GM23338 (cell line): ENCODE results near the gene ADIPOR2. TPM values are rescaled to one million over a fixed set of nuclear protein-coding genes. Genes with fewer than 3 reads are reported as not detected.

Source experiments
- ATAC-seq: fragments of 200-7000 bp; cut with Tn5 transposase; 3 replicates; pipeline ENCODE4 v1.9.1; 2020
- DNase-seq: peaks from one replicate; pipeline ENCODE4 v3.0.0-alpha.2; 2015; ENCODE audit warnings: low spot score
- H2AFZ ChIP-seq: fragments of 200-600 bp; sonication (generic); 2 replicates; pipeline ENCODE4 v1.8.0; 2016; ENCODE audit warnings: antibody characterized with exemption, mild to moderate bottlenecking, moderate library complexity
- H3F3A ChIP-seq: fragments of 200-600 bp; sonication (generic); replicated peaks from 2 replicates; pipeline ENCODE4 v1.8.0; 2017; ENCODE audit warnings: antibody characterized with exemption, mixed run types, low read depth
- H3K27ac ChIP-seq: fragments of 200-600 bp; sonication (generic); 2 replicates; pipeline ENCODE4 v1.6.1; 2016; ENCODE audit warnings: low read depth
- H3K27me3 ChIP-seq: fragments of 200-600 bp; sonication (generic); 2 replicates; pipeline ENCODE4 v1.8.0; 2016; ENCODE audit warnings: mild to moderate bottlenecking, mixed run types, moderate library complexity; ENCODE audit not compliant: insufficient read depth
- H3K36me3 ChIP-seq: fragments of 200-600 bp; sonication (generic); 2 replicates; pipeline ENCODE4 v1.8.0; 2016; ENCODE audit warnings: mild to moderate bottlenecking; ENCODE audit not compliant: insufficient read depth
- H3K4me1 ChIP-seq: fragments of 200-600 bp; sonication (generic); 2 replicates; pipeline ENCODE4 v1.8.0; 2016; ENCODE audit warnings: mild to moderate bottlenecking, moderate library complexity; ENCODE audit not compliant: insufficient read depth
- H3K4me2 ChIP-seq: fragments of 200-600 bp; sonication (generic); 2 replicates; pipeline ENCODE4 v1.7.1; 2017; ENCODE audit warnings: mixed run types
- H3K4me3 ChIP-seq: fragments of 200-600 bp; sonication (generic); 2 replicates; pipeline ENCODE4 v1.6.1; 2016; ENCODE audit warnings: mixed run types
- H3K79me2 ChIP-seq: fragments of 200-600 bp; sonication (generic); replicated peaks from 2 replicates; pipeline ENCODE4 v1.8.0; 2017; ENCODE audit warnings: mild to moderate bottlenecking; ENCODE audit not compliant: insufficient read depth
- H3K9me2 ChIP-seq: fragments of 200-600 bp; sonication (generic); 2 replicates; pipeline ENCODE4 v1.8.0; 2017; ENCODE audit not compliant: insufficient read depth
- H4K20me1 ChIP-seq: fragments of 200-600 bp; sonication (generic); replicated peaks from 2 replicates; pipeline ENCODE4 v1.8.0; 2017; ENCODE audit warnings: mild to moderate bottlenecking; ENCODE audit not compliant: insufficient read depth
- H3K27ac Mint-ChIP-seq: 2 replicates; pipeline ENCODE4 v1.8.0; 2020; ENCODE audit warnings: inconsistent platforms, mild to moderate bottlenecking, moderate library complexity, mixed read lengths
- H3K27me3 Mint-ChIP-seq: 3 replicates; pipeline ENCODE4 v1.8.0; 2022; ENCODE audit warnings: low read depth, mild to moderate bottlenecking, moderate library complexity, mixed read lengths, inconsistent platforms; ENCODE audit not compliant: insufficient read depth, poor library complexity
- H3K36me3 Mint-ChIP-seq: 3 replicates; pipeline ENCODE4 v1.8.0; 2021; ENCODE audit warnings: low read depth, mild to moderate bottlenecking, inconsistent platforms, moderate library complexity, mixed read lengths
- H3K4me1 Mint-ChIP-seq: 3 replicates; pipeline ENCODE4 v1.8.0; 2020; ENCODE audit warnings: mild to moderate bottlenecking, inconsistent platforms, mixed read lengths
- H3K4me3 Mint-ChIP-seq: 3 replicates; pipeline ENCODE4 v1.8.0; 2021; ENCODE audit warnings: moderate library complexity, mild to moderate bottlenecking, inconsistent platforms, mixed read lengths
- H3K9me3 Mint-ChIP-seq: 3 replicates; pipeline ENCODE4 v1.8.0; 2020; ENCODE audit warnings: moderate library complexity, mild to moderate bottlenecking, inconsistent platforms, mixed read lengths
- CREB1 ChIP-seq: fragments of 250-450 bp; sonication (Bioruptor Pico); IDR thresholded peaks from 2 replicates; pipeline ENCODE4 v1.5.0; 2020; ENCODE audit warnings: low read depth, mild to moderate bottlenecking, moderate library complexity
- ETS1 ChIP-seq: IDR thresholded peaks from 2 replicates; pipeline ENCODE4 v1.6.1; 2016; ENCODE audit warnings: antibody characterized with exemption
- EZH2 ChIP-seq: fragments of 200-600 bp; sonication (generic); IDR thresholded peaks from one replicate; pipeline ENCODE4 v1.8.0; 2017; ENCODE audit warnings: antibody characterized with exemption, mild to moderate bottlenecking, low read depth; ENCODE audit not compliant: unreplicated experiment
- EZH2phosphoT487 ChIP-seq: fragments of 200-600 bp; sonication (generic); IDR thresholded peaks from one replicate; pipeline ENCODE4 v1.8.1; 2018; ENCODE audit warnings: antibody characterized with exemption; ENCODE audit not compliant: unreplicated experiment
- JUNB ChIP-seq: IDR thresholded peaks from one replicate; pipeline ENCODE4 v1.6.1; 2016; ENCODE audit warnings: antibody characterized with exemption; ENCODE audit not compliant: unreplicated experiment
- NANOG ChIP-seq: IDR thresholded peaks from 2 replicates; pipeline ENCODE4 v1.6.1; 2016; ENCODE audit warnings: antibody characterized with exemption, borderline replicate concordance
- POLR2AphosphoS5 ChIP-seq: IDR thresholded peaks from 2 replicates; pipeline ENCODE4 v1.6.1; 2016; ENCODE audit warnings: antibody characterized with exemption, low read depth
- STAT1 ChIP-seq: IDR thresholded peaks from one replicate; pipeline ENCODE4 v1.6.1; 2016; ENCODE audit warnings: antibody characterized with exemption; ENCODE audit not compliant: unreplicated experiment
- ZNF114 ChIP-seq: fragments of 250-450 bp; sonication (Bioruptor Pico); IDR thresholded peaks from 2 replicates; pipeline ENCODE4 v1.5.0; 2020; ENCODE audit warnings: mild to moderate bottlenecking, moderate library complexity
- ZNF331 ChIP-seq: fragments of 250-450 bp; sonication (Bioruptor Pico); IDR thresholded peaks from 2 replicates; pipeline ENCODE4 v1.5.0; 2020; ENCODE audit warnings: low read depth, mild to moderate bottlenecking, moderate library complexity
- polyA plus RNA-seq: library from polyadenylated mRNA; unstranded; fragments of >200 nt; fragmentation: Nextera tagmentation; extraction: Ambion mirVana; gene quantifications from 2 replicates; pipeline ENCODE4 v1.2.1, GENCODE V29; 2016
- total RNA-seq: library from RNA; depleted of rRNA; stranded (reverse); fragments of >200 nt; shearing (Covaris generic); gene quantifications from 2 replicates; pipeline ENCODE4 v1.2.3, GENCODE V29; 2014
- TF ChIP-seq, protein P1 (sequence below), 2 experiments: fragments of 200-600 bp in 1 of 2; sonication (generic) in 1 of 2; conservative IDR thresholded peaks; 2 replicates each; pipeline versions ENCODE4 v1.5.1 to v1.6.1; 2016 to 2017; ENCODE audit warnings: antibody characterized with exemption in 2 of 2, low read depth in 2 of 2, mild to moderate bottlenecking in 2 of 2, moderate library complexity in 1 of 2
- TF ChIP-seq, protein P2 (sequence below): fragments of 250-450 bp; sonication (Bioruptor Pico); IDR thresholded peaks from 2 replicates; pipeline ENCODE4 v1.5.0; 2020; ENCODE audit warnings: mild to moderate bottlenecking, moderate library complexity
- TF ChIP-seq, protein P3 (sequence below): IDR thresholded peaks from one replicate; pipeline ENCODE4 v1.6.1; 2018; ENCODE audit warnings: antibody characterized with exemption; ENCODE audit not compliant: unreplicated experiment

ADIPOR2 gene
- total and polyA plus RNA-seq, 2 experiments from 2014 or later, result 11.7 to 36.2 TPM

GRCh38 chr12:1646569-1647284, 44.1 kb upstream of the ADIPOR2 start:
- H3K4me2 ChIP-seq, result no peak overlapping the region
- Mint-ChIP-seq H3K36me3 (no peaks in the 10 kb centered on the region), H3K4me3 (no peak overlapping the region), H3K27me3 (peaks cover 4% of the 10 kb centered on the region), H3K27ac (no peak overlapping the region), H3K9me3 (no peaks in the 10 kb centered on the region), H3K4me1 (peaks cover 15% of the 10 kb centered on the region)
- H4K20me1 ChIP-seq, result no peaks in the 10 kb centered on the region
- DNase-seq, result no peak
- H3K27ac ChIP-seq, result no peak overlapping the region
- no peaks in the 10 kb centered on the region for H3K79me2 ChIP-seq
- H3K4me3 ChIP-seq, result no peak overlapping the region
- TF ChIP-seq, protein P1, sequence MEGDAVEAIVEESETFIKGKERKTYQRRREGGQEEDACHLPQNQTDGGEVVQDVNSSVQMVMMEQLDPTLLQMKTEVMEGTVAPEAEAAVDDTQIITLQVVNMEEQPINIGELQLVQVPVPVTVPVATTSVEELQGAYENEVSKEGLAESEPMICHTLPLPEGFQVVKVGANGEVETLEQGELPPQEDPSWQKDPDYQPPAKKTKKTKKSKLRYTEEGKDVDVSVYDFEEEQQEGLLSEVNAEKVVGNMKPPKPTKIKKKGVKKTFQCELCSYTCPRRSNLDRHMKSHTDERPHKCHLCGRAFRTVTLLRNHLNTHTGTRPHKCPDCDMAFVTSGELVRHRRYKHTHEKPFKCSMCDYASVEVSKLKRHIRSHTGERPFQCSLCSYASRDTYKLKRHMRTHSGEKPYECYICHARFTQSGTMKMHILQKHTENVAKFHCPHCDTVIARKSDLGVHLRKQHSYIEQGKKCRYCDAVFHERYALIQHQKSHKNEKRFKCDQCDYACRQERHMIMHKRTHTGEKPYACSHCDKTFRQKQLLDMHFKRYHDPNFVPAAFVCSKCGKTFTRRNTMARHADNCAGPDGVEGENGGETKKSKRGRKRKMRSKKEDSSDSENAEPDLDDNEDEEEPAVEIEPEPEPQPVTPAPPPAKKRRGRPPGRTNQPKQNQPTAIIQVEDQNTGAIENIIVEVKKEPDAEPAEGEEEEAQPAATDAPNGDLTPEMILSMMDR (conservative IDR thresholded peaks at IDR 0.05; ENCODE audit: low read depth in 2 of 2), result no peak
- TF ChIP-seq, protein P2, sequence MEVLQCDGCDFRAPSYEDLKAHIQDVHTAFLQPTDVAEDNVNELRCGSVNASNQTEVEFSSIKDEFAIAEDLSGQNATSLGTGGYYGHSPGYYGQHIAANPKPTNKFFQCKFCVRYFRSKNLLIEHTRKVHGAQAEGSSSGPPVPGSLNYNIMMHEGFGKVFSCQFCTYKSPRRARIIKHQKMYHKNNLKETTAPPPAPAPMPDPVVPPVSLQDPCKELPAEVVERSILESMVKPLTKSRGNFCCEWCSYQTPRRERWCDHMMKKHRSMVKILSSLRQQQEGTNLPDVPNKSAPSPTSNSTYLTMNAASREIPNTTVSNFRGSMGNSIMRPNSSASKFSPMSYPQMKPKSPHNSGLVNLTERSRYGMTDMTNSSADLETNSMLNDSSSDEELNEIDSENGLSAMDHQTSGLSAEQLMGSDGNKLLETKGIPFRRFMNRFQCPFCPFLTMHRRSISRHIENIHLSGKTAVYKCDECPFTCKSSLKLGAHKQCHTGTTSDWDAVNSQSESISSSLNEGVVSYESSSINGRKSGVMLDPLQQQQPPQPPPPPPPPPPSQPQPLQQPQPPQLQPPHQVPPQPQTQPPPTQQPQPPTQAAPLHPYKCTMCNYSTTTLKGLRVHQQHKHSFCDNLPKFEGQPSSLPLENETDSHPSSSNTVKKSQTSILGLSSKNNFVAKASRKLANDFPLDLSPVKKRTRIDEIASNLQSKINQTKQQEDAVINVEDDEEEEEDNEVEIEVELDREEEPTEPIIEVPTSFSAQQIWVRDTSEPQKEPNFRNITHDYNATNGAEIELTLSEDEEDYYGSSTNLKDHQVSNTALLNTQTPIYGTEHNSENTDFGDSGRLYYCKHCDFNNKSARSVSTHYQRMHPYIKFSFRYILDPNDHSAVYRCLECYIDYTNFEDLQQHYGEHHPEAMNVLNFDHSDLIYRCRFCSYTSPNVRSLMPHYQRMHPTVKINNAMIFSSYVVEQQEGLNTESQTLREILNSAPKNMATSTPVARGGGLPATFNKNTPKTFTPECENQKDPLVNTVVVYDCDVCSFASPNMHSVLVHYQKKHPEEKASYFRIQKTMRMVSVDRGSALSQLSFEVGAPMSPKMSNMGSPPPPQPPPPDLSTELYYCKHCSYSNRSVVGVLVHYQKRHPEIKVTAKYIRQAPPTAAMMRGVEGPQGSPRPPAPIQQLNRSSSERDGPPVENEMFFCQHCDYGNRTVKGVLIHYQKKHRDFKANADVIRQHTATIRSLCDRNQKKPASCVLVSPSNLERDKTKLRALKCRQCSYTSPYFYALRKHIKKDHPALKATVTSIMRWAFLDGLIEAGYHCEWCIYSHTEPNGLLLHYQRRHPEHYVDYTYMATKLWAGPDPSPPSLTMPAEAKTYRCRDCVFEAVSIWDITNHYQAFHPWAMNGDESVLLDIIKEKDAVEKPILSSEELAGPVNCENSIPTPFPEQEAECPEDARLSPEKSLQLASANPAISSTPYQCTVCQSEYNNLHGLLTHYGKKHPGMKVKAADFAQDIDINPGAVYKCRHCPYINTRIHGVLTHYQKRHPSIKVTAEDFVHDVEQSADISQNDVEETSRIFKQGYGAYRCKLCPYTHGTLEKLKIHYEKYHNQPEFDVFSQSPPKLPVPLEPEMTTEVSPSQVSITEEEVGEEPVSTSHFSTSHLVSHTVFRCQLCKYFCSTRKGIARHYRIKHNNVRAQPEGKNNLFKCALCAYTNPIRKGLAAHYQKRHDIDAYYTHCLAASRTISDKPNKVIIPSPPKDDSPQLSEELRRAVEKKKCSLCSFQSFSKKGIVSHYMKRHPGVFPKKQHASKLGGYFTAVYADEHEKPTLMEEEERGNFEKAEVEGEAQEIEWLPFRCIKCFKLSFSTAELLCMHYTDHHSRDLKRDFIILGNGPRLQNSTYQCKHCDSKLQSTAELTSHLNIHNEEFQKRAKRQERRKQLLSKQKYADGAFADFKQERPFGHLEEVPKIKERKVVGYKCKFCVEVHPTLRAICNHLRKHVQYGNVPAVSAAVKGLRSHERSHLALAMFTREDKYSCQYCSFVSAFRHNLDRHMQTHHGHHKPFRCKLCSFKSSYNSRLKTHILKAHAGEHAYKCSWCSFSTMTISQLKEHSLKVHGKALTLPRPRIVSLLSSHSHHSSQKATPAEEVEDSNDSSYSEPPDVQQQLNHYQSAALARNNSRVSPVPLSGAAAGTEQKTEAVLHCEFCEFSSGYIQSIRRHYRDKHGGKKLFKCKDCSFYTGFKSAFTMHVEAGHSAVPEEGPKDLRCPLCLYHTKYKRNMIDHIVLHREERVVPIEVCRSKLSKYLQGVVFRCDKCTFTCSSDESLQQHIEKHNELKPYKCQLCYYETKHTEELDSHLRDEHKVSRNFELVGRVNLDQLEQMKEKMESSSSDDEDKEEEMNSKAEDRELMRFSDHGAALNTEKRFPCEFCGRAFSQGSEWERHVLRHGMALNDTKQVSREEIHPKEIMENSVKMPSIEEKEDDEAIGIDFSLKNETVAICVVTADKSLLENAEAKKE (CRISPR knock-in tag), result no peak
- TF ChIP-seq ETS1 (no peak), ZNF331 (CRISPR knock-in tag) (no peak), ZNF114 (CRISPR knock-in tag) (no peak), CREB1 (CRISPR knock-in tag) (no peak), EZH2phosphoT487 (no peak), JUNB (no peak), EZH2 (no peak), POLR2AphosphoS5 (no peak), STAT1 (no peak), NANOG (no peak)
- TF ChIP-seq, protein P3, sequence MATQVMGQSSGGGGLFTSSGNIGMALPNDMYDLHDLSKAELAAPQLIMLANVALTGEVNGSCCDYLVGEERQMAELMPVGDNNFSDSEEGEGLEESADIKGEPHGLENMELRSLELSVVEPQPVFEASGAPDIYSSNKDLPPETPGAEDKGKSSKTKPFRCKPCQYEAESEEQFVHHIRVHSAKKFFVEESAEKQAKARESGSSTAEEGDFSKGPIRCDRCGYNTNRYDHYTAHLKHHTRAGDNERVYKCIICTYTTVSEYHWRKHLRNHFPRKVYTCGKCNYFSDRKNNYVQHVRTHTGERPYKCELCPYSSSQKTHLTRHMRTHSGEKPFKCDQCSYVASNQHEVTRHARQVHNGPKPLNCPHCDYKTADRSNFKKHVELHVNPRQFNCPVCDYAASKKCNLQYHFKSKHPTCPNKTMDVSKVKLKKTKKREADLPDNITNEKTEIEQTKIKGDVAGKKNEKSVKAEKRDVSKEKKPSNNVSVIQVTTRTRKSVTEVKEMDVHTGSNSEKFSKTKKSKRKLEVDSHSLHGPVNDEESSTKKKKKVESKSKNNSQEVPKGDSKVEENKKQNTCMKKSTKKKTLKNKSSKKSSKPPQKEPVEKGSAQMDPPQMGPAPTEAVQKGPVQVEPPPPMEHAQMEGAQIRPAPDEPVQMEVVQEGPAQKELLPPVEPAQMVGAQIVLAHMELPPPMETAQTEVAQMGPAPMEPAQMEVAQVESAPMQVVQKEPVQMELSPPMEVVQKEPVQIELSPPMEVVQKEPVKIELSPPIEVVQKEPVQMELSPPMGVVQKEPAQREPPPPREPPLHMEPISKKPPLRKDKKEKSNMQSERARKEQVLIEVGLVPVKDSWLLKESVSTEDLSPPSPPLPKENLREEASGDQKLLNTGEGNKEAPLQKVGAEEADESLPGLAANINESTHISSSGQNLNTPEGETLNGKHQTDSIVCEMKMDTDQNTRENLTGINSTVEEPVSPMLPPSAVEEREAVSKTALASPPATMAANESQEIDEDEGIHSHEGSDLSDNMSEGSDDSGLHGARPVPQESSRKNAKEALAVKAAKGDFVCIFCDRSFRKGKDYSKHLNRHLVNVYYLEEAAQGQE, result no peak
- ATAC-seq, result no peak
- no peak overlapping the region for H2AFZ ChIP-seq
- H3K36me3 ChIP-seq, result no peaks in the 10 kb centered on the region
- no peaks in the 10 kb centered on the region for H3K27me3 ChIP-seq
- H3F3A ChIP-seq, result peaks cover 3% of the 10 kb centered on the region; the same call in 1 of the 2 replicates
- no peaks in the 10 kb centered on the region for H3K9me2 ChIP-seq
- no peaks in the 10 kb centered on the region for H3K4me1 ChIP-seq
